PC-9 (cell line): Measurements from ENCODE around the gene WRNIP1.

Experiments
- EZH2 ChIP-seq: fragments of 200-600 bp; sonication (generic); IDR thresholded peaks from 2 replicates; pipeline ENCODE4 v1.8.0; 2017; ENCODE audit warnings: antibody characterized with exemption, low read depth
- TF ChIP-seq, protein P1 (sequence below): fragments of 200-600 bp; sonication (generic); conservative IDR thresholded peaks from 2 replicates; pipeline ENCODE4 v1.6.1; 2017; ENCODE audit warnings: mixed run types, antibody characterized with exemption, mild to moderate bottlenecking, moderate library complexity

DNA sequence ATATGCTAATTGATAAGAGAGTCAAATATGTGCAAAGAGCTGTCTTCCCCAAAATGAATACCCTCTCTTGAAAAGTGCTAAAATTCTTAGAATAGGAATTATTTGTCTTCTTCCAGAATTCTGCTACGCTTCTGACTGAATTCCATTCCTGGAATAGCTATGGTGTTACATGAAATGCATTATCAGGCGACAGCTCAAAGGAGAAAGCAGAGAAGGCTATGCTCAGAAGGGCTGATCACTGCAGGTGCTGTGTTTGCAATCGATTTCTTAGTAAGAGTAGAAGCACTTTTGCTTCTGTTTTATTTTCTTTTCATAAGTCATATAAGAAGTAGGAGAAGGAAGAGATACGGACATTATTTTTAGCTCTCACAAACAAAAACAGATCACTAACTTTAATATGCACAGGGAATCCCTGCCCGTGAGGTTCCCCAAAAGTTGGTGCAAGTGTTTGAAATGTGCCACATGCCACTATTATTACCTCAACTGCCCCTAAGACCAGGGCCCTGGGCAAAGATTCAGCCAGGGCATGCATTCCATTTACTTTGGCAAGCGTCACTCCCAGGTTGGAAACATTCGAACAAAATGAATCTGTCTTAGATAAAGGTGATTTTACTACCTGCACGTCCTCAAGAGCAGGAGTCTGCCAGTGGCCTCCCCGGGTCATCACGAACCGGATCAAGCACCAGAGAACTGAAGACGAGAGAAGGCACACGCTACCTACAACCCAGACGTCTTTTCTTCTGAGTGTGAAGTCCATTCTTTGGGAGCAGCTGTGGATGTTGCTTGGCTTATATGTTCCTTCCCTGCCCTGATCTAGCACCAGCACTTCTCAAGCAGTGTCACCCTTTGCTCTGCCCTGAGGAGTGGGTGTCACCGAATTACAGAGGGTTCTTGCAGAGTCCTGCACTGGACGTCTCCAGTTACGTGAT, 21.6 kb upstream of the WRNIP1 start:
- TF ChIP-seq, protein P1, sequence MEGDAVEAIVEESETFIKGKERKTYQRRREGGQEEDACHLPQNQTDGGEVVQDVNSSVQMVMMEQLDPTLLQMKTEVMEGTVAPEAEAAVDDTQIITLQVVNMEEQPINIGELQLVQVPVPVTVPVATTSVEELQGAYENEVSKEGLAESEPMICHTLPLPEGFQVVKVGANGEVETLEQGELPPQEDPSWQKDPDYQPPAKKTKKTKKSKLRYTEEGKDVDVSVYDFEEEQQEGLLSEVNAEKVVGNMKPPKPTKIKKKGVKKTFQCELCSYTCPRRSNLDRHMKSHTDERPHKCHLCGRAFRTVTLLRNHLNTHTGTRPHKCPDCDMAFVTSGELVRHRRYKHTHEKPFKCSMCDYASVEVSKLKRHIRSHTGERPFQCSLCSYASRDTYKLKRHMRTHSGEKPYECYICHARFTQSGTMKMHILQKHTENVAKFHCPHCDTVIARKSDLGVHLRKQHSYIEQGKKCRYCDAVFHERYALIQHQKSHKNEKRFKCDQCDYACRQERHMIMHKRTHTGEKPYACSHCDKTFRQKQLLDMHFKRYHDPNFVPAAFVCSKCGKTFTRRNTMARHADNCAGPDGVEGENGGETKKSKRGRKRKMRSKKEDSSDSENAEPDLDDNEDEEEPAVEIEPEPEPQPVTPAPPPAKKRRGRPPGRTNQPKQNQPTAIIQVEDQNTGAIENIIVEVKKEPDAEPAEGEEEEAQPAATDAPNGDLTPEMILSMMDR, result no peak
- TF ChIP-seq EZH2, result no peak
